ENCODE results near the gene TBXAS1. TPM values are rescaled to one million over a fixed set of nuclear protein-coding genes. Genes with fewer than 3 reads are reported as not detected.

TBXAS1 gene
- total RNA-seq, 2 donors from 2014 or later: 19.6 to 20.9 TPM

GRCh38 chr7:140062528-140063299 lies 233.7 kb downstream of the TBXAS1 start, which contains the start of gene PARP12:
TSS of gene PARP12 (minus strand) at chr7:140062951. CDS start at chr7:140062847, 104 bp downstream.
- peak; percentile 80 for ATAC-seq
- no peaks in the 10 kb centered on the region for H3K27me3 Mint-ChIP-seq
- H3K9me3 ChIP-seq (ENCODE audit: control insufficient read depth, low read length, poor library complexity, severe bottlenecking): peaks cover 7% of the 10 kb centered on the region
- DNase-seq: peak; percentile 73 to 85 (median 81)
- H3K4me3 Mint-ChIP-seq: peak within 1 kb of the TSS; percentile 86
- peak within 1 kb of the TSS; percentile 80 for H3K27ac Mint-ChIP-seq
- H3K36me3 Mint-ChIP-seq (ENCODE audit: low read depth): peaks cover 2% of the 10 kb centered on the region
- peaks cover 39% of the 10 kb centered on the region for H3K4me1 Mint-ChIP-seq

DNA sequence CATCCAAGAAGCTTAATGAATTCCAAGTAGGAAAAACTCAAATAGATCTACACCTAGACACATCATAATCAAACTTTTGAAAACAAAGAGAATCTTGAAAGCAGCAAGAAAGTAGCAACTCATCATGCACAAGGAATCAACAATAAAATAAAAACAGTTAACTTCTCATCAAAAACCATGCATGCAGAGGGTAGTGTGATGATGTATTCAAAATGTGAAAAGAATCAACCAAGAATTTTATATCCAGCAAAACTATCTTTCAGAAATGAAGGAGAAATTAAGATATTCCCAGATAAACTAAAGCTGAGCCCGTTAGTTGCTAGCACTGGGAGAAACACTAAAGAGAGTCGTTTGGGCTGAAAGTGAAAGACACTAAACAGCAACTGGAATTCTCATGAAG lies 238.0 kb downstream of the TBXAS1 start:
- H3K36me3 Mint-ChIP-seq (ENCODE audit: low read depth): peaks cover 4% of the 10 kb centered on the region
- ATAC-seq (no peak), DNase-seq (no peak)
- H3K27me3 Mint-ChIP-seq: no peaks in the 10 kb centered on the region
- no peak overlapping the region for H3K4me3 Mint-ChIP-seq
- H3K9me3 ChIP-seq (ENCODE audit: control insufficient read depth, low read length, poor library complexity, severe bottlenecking): peaks cover 7% of the 10 kb centered on the region
- H3K27ac Mint-ChIP-seq: no peak overlapping the region
- peaks cover 8% of the 10 kb centered on the region for H3K4me1 Mint-ChIP-seq

DNA sequence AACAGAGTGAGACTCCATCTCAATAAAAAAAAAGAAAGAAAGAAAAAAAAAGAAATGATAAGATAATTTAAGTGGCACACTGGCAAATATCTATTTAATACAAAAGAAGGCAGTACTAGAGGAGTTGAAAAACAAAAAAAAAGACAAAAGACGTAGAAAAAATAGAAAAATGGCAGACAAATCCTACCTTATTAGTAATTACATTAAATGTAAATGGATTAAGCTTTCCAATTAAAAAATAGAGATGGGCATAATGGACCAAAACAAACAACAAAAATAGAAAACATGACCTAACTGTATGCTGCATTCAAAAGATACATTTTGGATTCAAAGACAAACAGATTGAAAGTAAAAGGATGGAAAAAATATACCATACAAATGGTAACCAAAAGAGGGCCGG lies 239.0 kb downstream of the TBXAS1 start:
- no peak for DNase-seq
- H3K36me3 Mint-ChIP-seq (ENCODE audit: low read depth): peaks cover 4% of the 10 kb centered on the region
- H3K9me3 ChIP-seq (ENCODE audit: control insufficient read depth, low read length, poor library complexity, severe bottlenecking): peaks cover 7% of the 10 kb centered on the region
- H3K4me1 Mint-ChIP-seq: peaks cover 8% of the 10 kb centered on the region
- H3K27ac Mint-ChIP-seq: no peak overlapping the region
- no peak for ATAC-seq
- H3K27me3 Mint-ChIP-seq: no peaks in the 10 kb centered on the region
- H3K4me3 Mint-ChIP-seq: no peak overlapping the region

DNA sequence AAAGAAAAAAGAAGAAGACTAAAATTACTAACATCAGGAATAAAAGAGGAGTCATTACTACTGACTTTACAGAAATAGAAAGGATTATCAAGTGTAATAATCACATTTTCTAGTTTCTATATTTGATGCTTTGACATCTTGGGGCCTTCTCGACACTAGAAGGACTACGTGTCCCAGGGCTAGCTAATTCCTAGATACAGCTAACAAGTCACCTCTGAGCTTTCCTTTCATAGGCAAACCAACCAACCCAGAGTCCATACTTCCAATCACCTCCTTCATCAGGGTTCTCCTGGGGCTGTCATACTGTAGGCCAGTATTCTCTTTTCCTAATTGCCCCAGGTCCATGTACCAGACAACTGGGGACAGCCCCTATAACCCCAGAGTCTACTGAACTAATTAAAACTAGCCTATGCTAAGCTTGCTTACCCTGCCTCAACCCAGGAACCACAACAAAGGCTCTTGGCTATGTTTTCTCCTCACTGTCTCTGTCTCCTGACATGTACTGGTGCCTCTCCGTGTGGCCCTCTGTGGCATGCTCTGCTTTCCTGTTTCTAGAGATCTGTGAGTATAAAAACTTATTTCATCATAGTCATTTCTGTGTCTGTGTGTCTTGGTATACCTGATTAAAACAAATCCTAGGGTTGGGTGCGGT lies 240.4 kb downstream of the TBXAS1 start:
- Mint-ChIP-seq H3K4me1 (peaks cover 8% of the 10 kb centered on the region), H3K27me3 (peaks cover 5% of the 10 kb centered on the region), H3K27ac (no peak overlapping the region), H3K4me3 (no peak overlapping the region), H3K36me3 (ENCODE audit: low read depth) (peaks cover 6% of the 10 kb centered on the region)
- peak; percentile 74 for ATAC-seq
- H3K9me3 ChIP-seq (ENCODE audit: control insufficient read depth, low read length, poor library complexity, severe bottlenecking): peaks cover 7% of the 10 kb centered on the region
- no peak for DNase-seq

Other genes starting within 250 kb of the TBXAS1 start
- gene HIPK2, start 51.3 kb upstream of the TBXAS1 start, total RNA-seq: 10 to 100 TPM; 36.9 to 42.9 TPM
- gene PARP12, start 233.7 kb downstream of the TBXAS1 start, total RNA-seq: 100 to 1,000 TPM; 134 to 138 TPM